Left ventricle myocardium inferior (tissue), 1 donor: Measurements from ENCODE around the gene ADAP2. TPM values are rescaled to one million over a fixed set of nuclear protein-coding genes. Genes with fewer than 3 reads are reported as not detected.

Source experiments
- DNase-seq: peaks from one replicate; pipeline ENCODE4 v3.0.0-alpha.2; 2020
- H3K27ac ChIP-seq: fragments of 200-600 bp; replicated peaks from 2 replicates; pipeline ENCODE4 v1.8.0; 2021
- H3K27me3 ChIP-seq: fragments of 200-600 bp; 2 replicates; pipeline ENCODE4 v1.8.0; 2021; ENCODE audit warnings: low read depth
- H3K36me3 ChIP-seq: fragments of 200-600 bp; 2 replicates; pipeline ENCODE4 v1.8.0; 2021
- H3K4me1 ChIP-seq: fragments of 200-600 bp; 2 replicates; pipeline ENCODE4 v1.8.0; 2021
- H3K4me3 ChIP-seq: fragments of 200-600 bp; 2 replicates; pipeline ENCODE4 v1.8.0; 2021; ENCODE audit warnings: mild to moderate bottlenecking, moderate library complexity
- H3K9me3 ChIP-seq: fragments of 200-600 bp; replicated peaks from 2 replicates; pipeline ENCODE4 v1.8.0; 2021
- CTCF ChIP-seq: fragments of 200-600 bp; IDR thresholded peaks from 2 replicates; pipeline ENCODE4 v1.8.0; 2021; ENCODE audit warnings: antibody characterized with exemption, mild to moderate bottlenecking, borderline replicate concordance
- intact Hi-C: fragments of 100-400 bp; cut with micrococcal nuclease; formaldehyde crosslinking; loops from one replicate; pipeline ENCODE4 v1.11.0; 2022
- total RNA-seq: library from RNA; stranded (reverse); fragmentation: NEBNext Ultra II Directional; extraction: Animal tissue kit (Norgen Biotek cat#: 25700); gene quantifications from one replicate; pipeline ENCODE4 v1.2.1, GENCODE V29; 2021
- donor health status: DM: no; HTN: yes; CAD: no; lungs with severe emphysema.

Gene ADAP2
- total RNA-seq, 1 donor from 2014 or later = 7.0 TPM

GRCh38 chr17:30982855-30983254, 61.1 kb downstream of the ADAP2 start:
- H3K27me3 ChIP-seq = no peaks in the 10 kb centered on the region
- H3K4me3 ChIP-seq = no peak overlapping the region
- TF ChIP-seq CTCF = no peak
- intact Hi-C loops = no loop called here
- no peak overlapping the region for H3K27ac ChIP-seq
- no peaks in the 10 kb centered on the region for H3K4me1 ChIP-seq
- H3K9me3 ChIP-seq = no peaks in the 10 kb centered on the region
- peaks cover 22% of the 10 kb centered on the region for H3K36me3 ChIP-seq
- no peak for DNase-seq

GRCh38 chr17:30990458-30990857, 68.7 kb downstream of the ADAP2 start:
- Histone ChIP-seq H3K27ac (no peak overlapping the region), H3K27me3 (no peaks in the 10 kb centered on the region), H3K4me1 (no peaks in the 10 kb centered on the region), H3K9me3 (no peaks in the 10 kb centered on the region), H3K4me3 (no peak overlapping the region), H3K36me3 (peaks cover 38% of the 10 kb centered on the region)
- DNase-seq = no peak
- intact Hi-C loops = no loop called here
- no peak for TF ChIP-seq CTCF

- intact Hi-C loops = no loop called here
Measured at GRCh38 chr17:30992551-30992950, 70.8 kb downstream of the ADAP2 start.

GRCh38 chr17:30995347-30995746, 73.6 kb downstream of the ADAP2 start:
- no peaks in the 10 kb centered on the region for H3K9me3 ChIP-seq
- H3K4me3 ChIP-seq = no peak overlapping the region
- H3K4me1 ChIP-seq = no peaks in the 10 kb centered on the region
- H3K27ac ChIP-seq = no peak overlapping the region
- TF ChIP-seq CTCF = no peak
- peaks cover 60% of the 10 kb centered on the region for H3K36me3 ChIP-seq
- no peak for DNase-seq
- intact Hi-C loops = no loop called here
- no peaks in the 10 kb centered on the region for H3K27me3 ChIP-seq

More at GRCh38 chr17:30992551-30992950, 70.8 kb downstream of the ADAP2 start:
- peaks cover 38% of the 10 kb centered on the region for H3K36me3 ChIP-seq
- H3K27me3 ChIP-seq = no peaks in the 10 kb centered on the region
- TF ChIP-seq CTCF = no peak
- no peak overlapping the region for H3K4me3 ChIP-seq
- DNase-seq = no peak
- no peak overlapping the region for H3K27ac ChIP-seq
- no peaks in the 10 kb centered on the region for H3K4me1 ChIP-seq
- no peaks in the 10 kb centered on the region for H3K9me3 ChIP-seq

GRCh38 chr17:30996486-30996885, 74.7 kb downstream of the ADAP2 start:
- DNase-seq = no peak
- no peak for TF ChIP-seq CTCF
- no peak overlapping the region for H3K4me3 ChIP-seq
- H3K27ac ChIP-seq = no peak overlapping the region
- H3K27me3 ChIP-seq = no peaks in the 10 kb centered on the region
- H3K9me3 ChIP-seq = no peaks in the 10 kb centered on the region
- intact Hi-C loops = no loop called here
- H3K36me3 ChIP-seq = peaks cover 64% of the 10 kb centered on the region
- H3K4me1 ChIP-seq = no peaks in the 10 kb centered on the region

- no peak for TF ChIP-seq CTCF
- Histone ChIP-seq H3K36me3 (peaks cover 70% of the 10 kb centered on the region), H3K4me3 (no peak overlapping the region), H3K9me3 (no peaks in the 10 kb centered on the region), H3K4me1 (no peaks in the 10 kb centered on the region), H3K27ac (no peak overlapping the region), H3K27me3 (no peaks in the 10 kb centered on the region)
- no peak for DNase-seq
- intact Hi-C loops = no loop called here
Measured at GRCh38 chr17:30997270-30997669, 75.5 kb downstream of the ADAP2 start.
